Activated naive CD8-positive, alpha-beta T cell treated with anti-CD3 and anti-CD28 coated beads, Interleukin-2, amount 50 U/mL, for 24 hours (primary cell): ENCODE results near the gene ASPSCR1.

Experiments
- ATAC-seq: fragments of 150-1000 bp; cut with Tn5 transposase; one replicate; pipeline ENCODE4 v1.10.0; 2021
- DNase-seq: peaks from one replicate; pipeline ENCODE4 v3.0.0; 2021
- H3K27ac Mint-ChIP-seq: one replicate; pipeline ENCODE4 v1.8.0; 2021; ENCODE audit warnings: mild to moderate bottlenecking, mixed read lengths
- H3K27me3 Mint-ChIP-seq: one replicate; pipeline ENCODE4 v1.8.0; 2021; ENCODE audit warnings: mixed read lengths
- H3K36me3 Mint-ChIP-seq: one replicate; pipeline ENCODE4 v1.8.0; 2021; ENCODE audit warnings: low read depth, mixed read lengths
- H3K4me1 Mint-ChIP-seq: one replicate; pipeline ENCODE4 v1.8.0; 2021; ENCODE audit warnings: mixed read lengths
- H3K4me3 Mint-ChIP-seq: one replicate; pipeline ENCODE4 v1.8.0; 2021; ENCODE audit warnings: mild to moderate bottlenecking, moderate library complexity, mixed read lengths
- H3K9me3 Mint-ChIP-seq: one replicate; pipeline ENCODE4 v1.8.0; 2021; ENCODE audit warnings: mixed read lengths

Gene ASPSCR1

GRCh38 chr17:82055023-82055964, 77.9 kb downstream of the ASPSCR1 start:
- Mint-ChIP-seq H3K4me1 (peaks cover 17% of the 10 kb centered on the region), H3K27me3 (no peaks in the 10 kb centered on the region), H3K4me3 (no peak overlapping the region), H3K9me3 (no peaks in the 10 kb centered on the region), H3K27ac (no peak overlapping the region), H3K36me3 (peaks cover 7% of the 10 kb centered on the region)
- no peak for DNase-seq
- ATAC-seq = no peak

GRCh38 chr17:82055965-82056728, 78.7 kb downstream of the ASPSCR1 start:
- Mint-ChIP-seq H3K36me3 (peaks cover 7% of the 10 kb centered on the region), H3K27ac (no peak overlapping the region)

GRCh38 chr17:82056729-82057621, 79.5 kb downstream of the ASPSCR1 start:
- Mint-ChIP-seq H3K9me3 (no peaks in the 10 kb centered on the region), H3K27me3 (no peaks in the 10 kb centered on the region), H3K4me3 (no peak overlapping the region), H3K36me3 (peaks cover 7% of the 10 kb centered on the region), H3K27ac (no peak overlapping the region), H3K4me1 (peaks cover 11% of the 10 kb centered on the region)
- no peak for DNase-seq
- ATAC-seq = no peak

More at GRCh38 chr17:82055965-82056728, 78.7 kb downstream of the ASPSCR1 start:
- Mint-ChIP-seq H3K4me1 (peaks cover 11% of the 10 kb centered on the region), H3K9me3 (no peaks in the 10 kb centered on the region), H3K4me3 (no peak overlapping the region), H3K27me3 (no peaks in the 10 kb centered on the region)
- ATAC-seq (no peak), DNase-seq (no peak)

- no peak overlapping the region for H3K4me3 Mint-ChIP-seq
These were observed 80.9 kb downstream of the ASPSCR1 start for GRCh38 chr17:82058230-82058854.

GRCh38 chr17:82058855-82059249, 81.4 kb downstream of the ASPSCR1 start:
- DNase-seq = no peak
- peaks cover 7% of the 10 kb centered on the region for H3K36me3 Mint-ChIP-seq
- no peak for ATAC-seq
- no peak overlapping the region for H3K4me3 Mint-ChIP-seq
- peaks cover under 1% of the 10 kb centered on the region for H3K4me1 Mint-ChIP-seq
- H3K9me3 Mint-ChIP-seq = no peaks in the 10 kb centered on the region
- no peaks in the 10 kb centered on the region for H3K27me3 Mint-ChIP-seq
- H3K27ac Mint-ChIP-seq = no peak overlapping the region

More at GRCh38 chr17:82058230-82058854, 80.9 kb downstream of the ASPSCR1 start:
- H3K36me3 Mint-ChIP-seq = peaks cover 7% of the 10 kb centered on the region
- ATAC-seq = no peak
- H3K27me3 Mint-ChIP-seq = no peaks in the 10 kb centered on the region
- no peak for DNase-seq
- H3K9me3 Mint-ChIP-seq = no peaks in the 10 kb centered on the region
- H3K4me1 Mint-ChIP-seq = peaks cover 5% of the 10 kb centered on the region
- no peak overlapping the region for H3K27ac Mint-ChIP-seq

- Mint-ChIP-seq H3K9me3 (no peaks in the 10 kb centered on the region), H3K27me3 (no peaks in the 10 kb centered on the region), H3K4me3 (no peak overlapping the region), H3K36me3 (peaks cover 7% of the 10 kb centered on the region), H3K4me1 (peaks cover 6% of the 10 kb centered on the region), H3K27ac (no peak overlapping the region)
- DNase-seq (no peak), ATAC-seq (no peak)
These were observed 82.0 kb downstream of the ASPSCR1 start for GRCh38 chr17:82059272-82060000.

GRCh38 chr17:82060001-82060380, 82.6 kb downstream of the ASPSCR1 start:
- H3K4me3 Mint-ChIP-seq = no peak overlapping the region
- ATAC-seq (no peak), DNase-seq (no peak)
- H3K4me1 Mint-ChIP-seq = peaks cover 7% of the 10 kb centered on the region
- H3K9me3 Mint-ChIP-seq = no peaks in the 10 kb centered on the region
- no peaks in the 10 kb centered on the region for H3K27me3 Mint-ChIP-seq
- peaks cover 7% of the 10 kb centered on the region for H3K36me3 Mint-ChIP-seq
- H3K27ac Mint-ChIP-seq = no peak overlapping the region

GRCh38 chr17:82060614-82061013, 83.2 kb downstream of the ASPSCR1 start:
- H3K27ac Mint-ChIP-seq = no peak overlapping the region
- no peaks in the 10 kb centered on the region for H3K27me3 Mint-ChIP-seq
- no peaks in the 10 kb centered on the region for H3K9me3 Mint-ChIP-seq
- H3K4me3 Mint-ChIP-seq = no peak overlapping the region
- DNase-seq = no peak
- peaks cover 7% of the 10 kb centered on the region for H3K4me1 Mint-ChIP-seq
- H3K36me3 Mint-ChIP-seq = peaks cover 7% of the 10 kb centered on the region
- no peak for ATAC-seq

- H3K4me1 Mint-ChIP-seq = peaks cover 11% of the 10 kb centered on the region
- no peak overlapping the region for H3K4me3 Mint-ChIP-seq
- H3K27ac Mint-ChIP-seq = no peak overlapping the region
- ATAC-seq = no peak
- H3K9me3 Mint-ChIP-seq = no peaks in the 10 kb centered on the region
- H3K27me3 Mint-ChIP-seq = no peaks in the 10 kb centered on the region
- DNase-seq = no peak
- peaks cover 5% of the 10 kb centered on the region for H3K36me3 Mint-ChIP-seq
These were observed 83.9 kb downstream of the ASPSCR1 start for GRCh38 chr17:82061047-82061925.

- H3K27ac Mint-ChIP-seq = no peak overlapping the region
These were observed 84.9 kb downstream of the ASPSCR1 start for GRCh38 chr17:82062076-82062983.

GRCh38 chr17:82062984-82063368, 85.5 kb downstream of the ASPSCR1 start:
- ATAC-seq (no peak), DNase-seq (no peak)
- Mint-ChIP-seq H3K27ac (no peak overlapping the region), H3K27me3 (no peaks in the 10 kb centered on the region), H3K36me3 (peaks cover 2% of the 10 kb centered on the region), H3K4me3 (no peak overlapping the region), H3K9me3 (no peaks in the 10 kb centered on the region), H3K4me1 (peaks cover 16% of the 10 kb centered on the region)

More at GRCh38 chr17:82062076-82062983, 84.9 kb downstream of the ASPSCR1 start:
- H3K4me1 Mint-ChIP-seq = peaks cover 16% of the 10 kb centered on the region
- ATAC-seq (no peak), DNase-seq (no peak)
- H3K27me3 Mint-ChIP-seq = no peaks in the 10 kb centered on the region
- H3K36me3 Mint-ChIP-seq = peaks cover 5% of the 10 kb centered on the region
- H3K9me3 Mint-ChIP-seq = no peaks in the 10 kb centered on the region
- no peak overlapping the region for H3K4me3 Mint-ChIP-seq
